Activated T-cell treated with anti-CD3 and anti-CD28 coated beads for 48 hours (primary cell): Measurements from ENCODE around the gene MCM7.
A peak's percentile ranks its signal among the peaks of the same experiment; 100 is the strongest.

ENCODE experiments used
- DNase-seq: peaks from one replicate; pipeline ENCODE4 v3.0.0-alpha.2; 2020; ENCODE audit warnings: low read depth

Gene MCM7

GRCh38 chr7:100122568-100122967, 21.4 kb upstream of the MCM7 start:
- no peak for DNase-seq

- no peak for DNase-seq
Measured at GRCh38 chr7:100122067-100122466, 20.9 kb upstream of the MCM7 start.

- DNase-seq = no peak
Measured at GRCh38 chr7:100120733-100121036, 19.5 kb upstream of the MCM7 start.

- peak; percentile 57 for DNase-seq
Measured at GRCh38 chr7:100119970-100120732, 19.0 kb upstream of the MCM7 start.

GRCh38 chr7:100119072-100119969, 18.1 kb upstream of the MCM7 start, which contains the start of the genes CNPY4 and TAF6:
Gene CNPY4 (plus strand): TSS chr7:100119634. CDS start chr7:100119745, 111 bp downstream.
Gene TAF6 (minus strand): TSS chr7:100119358. CDS start chr7:100114209, 5,149 bp downstream.
- DNase-seq = peak; percentile 87

GRCh38 chr7:100118388-100119071, 17.3 kb upstream of the MCM7 start:
- DNase-seq = no peak

- no peak for DNase-seq
Measured at GRCh38 chr7:100115026-100115425, 13.8 kb upstream of the MCM7 start.

GRCh38 chr7:100111914-100112313, 10.7 kb upstream of the MCM7 start:
- no peak for DNase-seq

GRCh38 chr7:100111156-100111555, 10.0 kb upstream of the MCM7 start:
- no peak for DNase-seq

GRCh38 chr7:100109521-100110163, 8.4 kb upstream of the MCM7 start:
- DNase-seq = no peak

- DNase-seq = no peak
Measured at GRCh38 chr7:100107890-100108289, 6.7 kb upstream of the MCM7 start.

- no peak for DNase-seq
Measured at GRCh38 chr7:100107125-100107737, 6.0 kb upstream of the MCM7 start.

- DNase-seq = no peak
Measured at GRCh38 chr7:100106633-100107032, 5.4 kb upstream of the MCM7 start.

GRCh38 chr7:100105534-100105933, 4.3 kb upstream of the MCM7 start:
- DNase-seq = no peak

- no peak for DNase-seq
Measured at GRCh38 chr7:100102950-100103840, 2.0 kb upstream of the MCM7 start.

- peak; percentile 86 for DNase-seq
Measured at GRCh38 chr7:100100420-100101015, 679 bp downstream of the MCM7 start.

GRCh38 chr7:100099452-100099851, 1.7 kb downstream of the MCM7 start:
- no peak for DNase-seq

- DNase-seq = no peak
Measured at GRCh38 chr7:100098913-100099312, 2.3 kb downstream of the MCM7 start.

- no peak for DNase-seq
Measured at GRCh38 chr7:100095704-100096103, 5.5 kb downstream of the MCM7 start.

- no peak for DNase-seq
Measured at GRCh38 chr7:100095289-100095688, 5.9 kb downstream of the MCM7 start.
